Activated T-cell treated with anti-CD3 and anti-CD28 coated beads for 24 hours (primary cell): ENCODE data around the gene USP47.

Experiments
- DNase-seq: peaks from one replicate; pipeline ENCODE4 v3.0.0-alpha.2; 2020; ENCODE audit warnings: low read depth

The USP47 gene

GRCh38 chr11:11841723-11842420 is at the start of gene USP47:
Gene USP47 (plus strand): TSS chr11:11841972. CDS start chr11:11842186, 214 bp downstream.
- peak; percentile 86 for DNase-seq

DNA sequence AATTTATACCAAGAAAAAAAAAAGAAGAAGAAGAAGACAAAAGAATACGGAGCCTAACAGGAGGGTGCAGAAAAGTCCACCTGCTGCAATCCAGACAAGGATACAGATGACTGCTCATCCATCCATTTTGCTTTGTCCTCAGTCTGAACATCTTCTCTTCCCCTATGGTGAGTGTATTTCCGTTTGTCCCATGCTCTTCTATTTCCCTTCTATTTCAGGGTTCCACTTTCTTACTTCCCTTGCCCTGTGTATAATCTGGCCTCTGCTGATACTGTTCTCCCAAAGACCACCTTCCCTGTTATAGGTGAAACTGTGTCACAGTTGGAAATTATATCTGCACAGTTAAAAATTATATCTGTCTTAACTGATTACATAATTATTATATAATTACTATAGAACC is 48.7 kb upstream of the USP47 start:
- DNase-seq = no peak

- DNase-seq = peak; percentile 49
Observed at GRCh38 chr11:11798586-11799438, 43.0 kb upstream of the USP47 start.

DNA sequence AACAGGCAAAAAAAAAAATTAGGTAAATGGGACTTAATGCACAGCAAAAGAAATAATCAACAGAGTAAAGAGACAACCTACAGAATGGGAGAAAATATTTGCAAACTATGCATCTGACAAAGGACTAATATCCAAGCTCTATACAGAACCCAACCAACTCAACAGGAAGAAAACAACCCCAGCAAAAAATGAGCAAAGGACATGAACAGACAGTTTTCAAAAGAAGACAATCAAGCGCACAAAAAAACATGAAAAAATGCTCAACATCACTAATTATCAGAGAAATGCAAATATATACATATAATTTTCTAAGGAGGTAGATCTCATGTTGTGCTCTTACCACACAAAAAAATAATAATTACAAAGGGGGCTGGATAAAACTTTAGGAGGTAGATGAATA is 36.5 kb upstream of the USP47 start:
- no peak for DNase-seq

DNA sequence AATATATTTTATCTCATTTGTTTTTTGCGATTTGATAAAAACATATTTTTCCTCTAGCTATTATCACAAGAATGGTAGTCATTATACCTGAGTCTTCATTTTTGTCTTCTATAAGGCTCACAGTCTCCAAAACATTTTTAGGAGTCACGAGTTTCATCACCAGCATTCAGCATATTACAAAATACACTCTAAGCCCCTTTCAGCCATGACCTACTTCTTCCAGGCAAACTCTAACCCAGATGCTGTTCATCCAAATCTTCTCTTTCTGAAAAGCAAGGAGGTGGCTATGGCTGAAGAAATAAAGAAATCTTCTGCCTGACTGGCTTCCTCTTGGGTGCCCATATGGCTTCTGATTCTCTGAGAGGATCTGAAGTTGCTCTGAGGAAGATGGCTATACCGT is 35.7 kb upstream of the USP47 start:
- DNase-seq = no peak

DNA sequence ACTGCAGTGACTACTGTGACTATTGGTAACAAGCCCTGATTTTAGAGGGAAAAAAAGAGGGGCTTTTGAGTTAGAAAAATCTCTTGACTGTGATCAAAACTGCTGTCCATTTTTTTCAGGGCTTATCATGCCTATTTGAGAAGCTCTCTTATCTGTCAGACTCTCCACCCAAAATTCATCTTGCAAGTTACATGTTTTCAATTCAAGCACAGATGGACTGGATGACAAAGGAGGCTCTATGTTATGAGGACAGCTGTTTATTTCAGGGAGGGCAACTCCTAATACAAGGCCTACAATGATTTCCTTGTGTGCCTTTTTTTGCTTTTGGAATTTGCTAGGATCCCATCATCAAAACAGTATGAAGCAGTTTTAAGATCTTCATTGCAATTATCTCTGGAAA is 35.2 kb upstream of the USP47 start:
- no peak for DNase-seq

DNA sequence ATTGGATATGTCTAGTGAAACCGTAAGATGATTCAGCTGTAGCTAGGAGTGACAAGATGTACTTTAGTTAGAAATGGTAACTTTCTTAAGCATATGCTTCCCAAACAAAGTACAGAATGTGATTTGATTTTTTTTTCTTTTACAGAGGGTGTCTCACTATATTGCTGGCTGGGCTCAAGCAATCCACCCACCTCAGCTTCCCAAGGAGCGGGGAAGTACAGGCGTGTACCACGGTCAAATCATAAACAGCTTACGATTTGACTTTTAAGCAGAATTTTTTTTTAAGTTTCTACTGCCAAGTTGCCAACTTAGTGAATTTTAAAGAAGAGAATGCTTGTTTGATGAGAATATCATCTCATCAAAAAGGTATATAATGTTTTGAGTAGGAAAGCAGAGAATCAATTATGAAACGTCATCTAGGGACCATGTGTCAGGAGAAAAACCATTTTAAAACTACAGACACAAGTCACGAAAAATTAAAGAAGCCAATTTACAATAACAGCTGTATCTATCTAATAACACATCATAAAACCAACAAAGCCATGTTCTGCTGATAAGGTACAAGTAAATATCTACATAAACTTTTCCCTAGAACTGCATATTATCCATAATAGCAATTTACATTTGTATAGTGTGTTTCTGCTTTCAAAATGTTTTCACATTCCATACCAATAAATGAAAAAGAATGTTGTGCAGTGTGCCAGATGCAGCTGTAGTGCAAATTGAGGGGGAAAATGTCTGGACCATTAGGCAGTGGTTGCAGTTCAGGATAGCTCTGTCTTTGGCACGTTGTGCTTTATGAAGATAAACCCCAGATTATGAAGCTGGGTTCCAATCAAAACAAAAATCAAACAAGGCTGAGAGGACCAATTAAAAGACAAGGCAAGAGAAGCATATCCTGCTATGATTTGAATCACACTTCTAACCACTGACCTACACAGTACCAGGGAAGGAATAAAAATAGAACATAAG is 33.7 kb upstream of the USP47 start:
- no peak for DNase-seq

GRCh38 chr11:11808992-11809615 is 32.7 kb upstream of the USP47 start:
- no peak for DNase-seq

GRCh38 chr11:11810764-11811726 is 30.7 kb upstream of the USP47 start:
- no peak for DNase-seq

DNA sequence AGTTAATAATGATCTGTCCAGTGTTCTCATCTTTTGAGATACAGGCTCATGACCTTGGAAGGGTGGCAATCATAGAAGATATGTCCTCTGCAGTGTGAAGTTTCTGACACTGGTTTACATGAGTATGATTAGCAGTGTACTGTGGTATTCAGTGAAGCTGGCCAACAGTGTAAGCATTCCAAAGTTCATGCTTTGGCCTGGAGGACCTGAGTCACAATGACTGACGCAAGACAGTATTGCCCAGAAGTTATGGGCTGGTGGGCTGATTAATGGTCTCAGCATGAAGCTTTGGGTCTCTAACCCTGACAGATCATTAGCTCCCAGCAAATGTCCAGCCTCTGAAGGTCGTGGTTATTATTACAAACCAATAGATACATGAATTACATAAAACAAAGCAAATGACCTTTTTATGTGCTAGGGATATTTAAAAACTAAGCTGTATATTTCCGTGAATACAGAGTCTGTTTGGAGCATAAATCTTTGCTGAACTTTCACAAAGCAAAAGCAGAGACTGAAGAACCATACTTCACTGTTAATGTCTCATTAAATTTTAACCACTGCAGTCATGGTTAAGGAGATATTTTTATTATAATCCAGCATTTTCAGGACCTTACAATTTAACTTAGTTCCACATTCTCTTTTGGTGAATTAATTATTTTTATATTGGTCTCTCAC is 28.3 kb upstream of the USP47 start:
- DNase-seq = no peak

GRCh38 chr11:11814614-11815452 is 26.9 kb upstream of the USP47 start:
- no peak for DNase-seq

DNA sequence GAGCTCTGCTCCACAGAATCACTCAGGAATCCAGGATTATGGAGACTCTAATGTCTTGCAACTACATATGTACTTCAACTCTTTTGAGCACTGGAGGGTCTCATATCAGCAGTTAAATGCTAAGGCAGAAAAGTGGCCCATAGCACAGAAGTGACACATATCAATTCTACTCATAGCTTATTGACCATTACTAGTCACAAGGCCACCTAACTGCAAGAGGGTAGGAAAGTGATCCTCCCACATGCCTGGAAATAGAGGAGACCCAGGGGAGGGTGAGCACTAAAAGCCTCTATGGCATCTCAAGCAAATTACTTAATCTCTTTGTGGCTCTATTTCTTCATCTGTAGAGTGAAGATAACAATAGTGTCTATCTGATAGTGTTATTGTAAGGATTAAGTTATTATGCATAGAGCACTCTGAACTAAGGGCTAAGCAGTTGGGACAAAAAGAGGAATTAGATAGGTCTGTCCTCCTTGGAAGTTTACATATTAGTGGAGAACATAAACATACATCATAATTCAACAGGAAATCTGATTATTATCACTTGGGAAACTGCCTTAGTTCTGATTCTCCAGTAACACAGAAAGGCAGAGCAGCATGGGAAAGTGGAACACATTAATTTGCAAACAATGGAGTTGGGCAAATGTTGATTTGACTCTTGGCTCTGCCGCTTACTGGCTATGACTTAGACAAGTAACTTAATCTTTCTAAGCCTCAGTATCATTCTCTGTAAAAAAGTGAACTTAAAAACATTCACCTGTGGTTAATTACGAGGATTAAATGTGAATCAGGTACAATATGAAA is 25.1 kb upstream of the USP47 start:
- no peak for DNase-seq

DNA sequence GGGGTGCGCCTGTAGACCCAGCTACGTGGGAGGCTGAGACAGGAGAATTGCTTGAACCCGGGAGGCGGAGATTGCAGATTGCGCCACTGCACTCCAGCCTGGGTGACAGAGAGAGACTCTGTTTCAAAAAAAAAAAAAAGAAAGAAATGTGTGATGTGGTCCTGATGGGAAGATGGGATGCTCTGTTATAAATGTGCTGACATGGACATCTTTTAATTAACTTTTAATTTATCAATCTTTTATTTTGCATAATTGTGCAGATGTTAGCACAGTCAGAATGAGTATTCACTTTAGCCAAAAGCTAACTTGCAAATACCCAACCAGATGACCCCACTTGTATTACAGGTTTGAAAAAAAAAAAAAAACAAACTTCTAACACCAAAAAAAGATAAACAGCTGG is 23.8 kb upstream of the USP47 start:
- DNase-seq = no peak

DNA sequence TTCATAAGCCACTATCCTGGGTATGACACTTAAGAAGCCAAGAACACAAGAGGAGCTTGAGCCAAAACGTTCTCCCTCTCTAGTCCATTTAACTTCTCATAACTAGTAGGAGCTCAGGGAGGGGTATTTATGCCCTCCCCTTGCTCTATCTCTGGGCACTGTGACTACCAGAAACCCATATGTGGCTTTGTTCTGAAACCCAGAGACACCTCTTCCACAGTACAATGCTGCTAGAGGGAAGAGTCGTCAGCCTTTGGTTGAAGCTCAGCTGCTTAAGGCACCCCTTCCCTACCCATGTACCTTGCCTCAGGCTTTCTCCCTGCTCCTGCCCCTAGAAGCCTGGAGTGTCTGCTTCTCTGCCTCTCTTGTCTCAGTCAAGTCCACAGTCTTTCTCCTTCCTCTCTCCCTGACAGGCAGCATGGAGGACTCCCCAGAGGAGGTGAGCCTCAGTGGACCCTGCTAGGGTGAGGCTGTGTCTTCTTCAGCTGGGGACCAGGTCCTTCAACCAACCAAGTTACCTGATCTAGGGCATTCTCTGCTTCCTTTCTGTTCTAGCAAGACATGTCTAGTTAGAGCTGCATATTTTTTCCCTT is 23.1 kb upstream of the USP47 start:
- no peak for DNase-seq

DNA sequence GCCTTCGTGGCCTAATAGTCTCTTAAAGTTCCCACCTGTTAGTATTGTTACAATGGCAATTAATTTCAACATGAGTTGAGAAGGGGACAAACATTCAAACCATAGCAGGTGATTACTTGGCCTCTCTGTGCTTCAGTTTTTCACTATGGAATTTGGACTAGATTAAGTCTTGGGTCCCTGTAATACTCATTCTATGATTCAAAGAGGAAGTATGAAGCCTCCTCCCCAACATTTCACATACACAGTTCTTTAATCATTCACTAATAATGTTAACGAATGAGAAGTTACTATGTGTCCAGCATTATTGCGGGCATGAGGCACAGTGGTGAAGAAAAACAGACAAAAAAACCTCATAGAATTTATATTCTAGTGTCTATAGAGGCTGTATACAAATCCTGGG is 19.9 kb upstream of the USP47 start:
- DNase-seq = no peak

DNA sequence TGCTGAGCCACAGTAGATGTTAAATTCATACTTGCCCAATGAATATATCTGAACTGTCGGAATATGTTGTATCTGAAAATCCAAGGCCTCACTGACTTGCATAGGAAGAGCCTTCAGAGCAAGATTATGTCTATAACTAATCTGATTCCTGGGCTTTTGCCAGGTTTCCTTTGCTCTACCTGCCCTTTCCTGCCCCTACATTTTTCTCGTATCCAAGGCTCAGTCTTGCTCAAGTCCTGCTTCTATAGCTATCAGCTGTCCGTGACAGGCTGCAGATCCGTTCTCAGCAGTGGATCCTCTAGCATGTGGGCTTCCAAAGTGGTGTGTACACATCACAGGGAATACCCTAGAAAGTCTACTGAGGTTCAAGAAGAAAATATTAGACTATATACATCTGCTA is 18.8 kb upstream of the USP47 start:
- no peak for DNase-seq

DNA sequence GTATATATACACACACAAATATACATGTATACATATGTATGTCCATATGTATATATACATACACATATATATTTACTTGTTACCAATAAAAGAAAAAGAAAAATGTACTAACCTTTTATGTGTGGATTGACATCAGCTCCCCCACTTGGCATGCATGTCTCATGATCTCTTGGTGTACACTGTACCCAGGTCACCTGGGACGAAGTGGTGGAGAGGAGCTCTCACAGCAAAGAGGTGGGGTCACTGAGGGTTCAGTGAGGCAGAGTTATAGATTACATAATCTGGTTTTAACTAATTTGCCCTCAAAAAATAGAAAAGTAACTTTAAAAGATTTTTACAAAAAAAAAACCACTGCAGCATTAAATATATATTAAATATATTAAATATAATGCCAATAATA is 15.5 kb upstream of the USP47 start:
- no peak for DNase-seq

DNA sequence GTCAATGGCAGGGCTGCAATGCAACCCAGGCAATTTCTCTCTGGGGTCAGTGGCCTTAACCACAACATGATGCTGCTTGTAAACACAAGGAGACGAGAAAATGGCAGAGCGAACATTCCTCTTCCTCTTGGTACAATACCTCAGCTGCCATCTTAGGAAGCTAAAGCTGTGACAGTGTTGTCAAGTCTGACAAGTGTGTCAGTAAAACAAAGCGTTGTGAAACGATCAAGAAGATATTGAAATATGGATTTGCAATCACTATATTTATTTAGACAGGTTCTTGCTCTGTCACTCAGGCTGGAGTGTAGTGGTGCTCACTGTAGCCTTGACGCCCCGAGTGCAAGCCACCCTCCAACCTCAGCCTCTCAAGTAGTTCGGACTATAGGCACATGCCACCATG is 14.5 kb upstream of the USP47 start:
- DNase-seq = no peak
